DMS153 (cell line): ENCODE data around the gene KIF18B.
A peak's percentile ranks its signal among the peaks of the same experiment; 100 is the strongest.

Experiments
- DNase-seq: peaks from one replicate; lab custom pipeline; 2025; lab: John Stamatoyannopoulos, UW

The KIF18B gene

GRCh38 chr17:44940317-44940716 lies 7.3 kb downstream of the KIF18B start:
- no peak for DNase-seq

- DNase-seq: no peak
Observed at GRCh38 chr17:44935116-44935515, 12.5 kb downstream of the KIF18B start.

GRCh38 chr17:44934745-44935105 lies 12.8 kb downstream of the KIF18B start:
- no peak for DNase-seq

- no peak for DNase-seq
Observed at GRCh38 chr17:44933824-44934744, 13.5 kb downstream of the KIF18B start.

GRCh38 chr17:44932787-44933097 lies 14.8 kb downstream of the KIF18B start:
- no peak for DNase-seq

DNA sequence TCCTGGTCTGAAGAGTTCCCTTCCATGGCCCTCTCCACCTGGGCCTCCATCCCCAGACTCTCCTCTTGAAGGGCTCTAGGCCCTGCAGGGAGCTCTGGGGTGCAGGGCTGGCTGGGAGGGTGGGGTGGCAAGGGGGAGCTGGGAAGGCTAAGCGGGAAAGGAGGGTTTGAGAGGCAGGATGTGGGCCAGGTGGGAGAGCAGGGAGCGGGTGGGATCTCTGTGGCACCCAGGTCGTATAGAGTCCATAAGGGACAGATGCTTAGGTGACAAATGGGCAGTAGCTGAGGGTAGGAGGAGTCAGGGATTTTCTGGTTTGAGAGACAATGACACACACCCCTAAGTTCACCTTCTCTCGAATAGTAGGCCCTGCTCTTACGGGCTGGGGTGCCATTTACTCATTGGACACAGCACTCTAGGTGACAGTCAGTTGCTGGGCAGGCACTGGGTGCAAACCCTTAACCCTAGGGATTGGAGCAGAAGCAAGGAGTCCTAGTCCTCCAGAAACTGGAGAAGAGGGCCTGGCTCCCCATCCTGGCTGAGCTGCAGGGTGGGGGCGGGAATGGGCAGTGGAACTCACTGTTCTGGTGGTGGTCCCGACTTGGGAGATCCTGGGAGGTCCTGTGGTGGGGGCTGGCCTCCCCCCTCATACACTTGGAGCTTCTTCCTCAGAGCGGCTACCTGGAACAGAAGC lies 15.3 kb downstream of the KIF18B start:
- no peak for DNase-seq

DNA sequence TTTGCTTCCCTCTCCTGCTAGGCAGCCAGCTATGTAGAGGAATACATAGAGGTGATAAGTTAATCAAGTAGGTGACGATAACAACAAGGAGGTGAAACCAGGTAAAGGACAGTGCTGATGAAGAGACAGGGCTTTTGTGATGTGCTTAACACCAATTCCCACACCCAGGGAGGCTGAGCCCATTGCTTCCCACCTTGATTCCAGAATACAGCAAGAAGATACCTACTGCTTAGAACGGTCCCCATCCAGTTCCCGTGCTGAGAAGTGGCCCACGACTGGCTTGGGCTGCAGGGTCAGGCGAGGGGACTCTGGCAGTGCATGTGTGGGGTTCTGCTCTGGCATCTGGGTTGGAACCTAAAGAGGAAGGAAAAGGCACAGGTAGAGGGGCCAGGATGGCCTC lies 16.2 kb downstream of the KIF18B start:
- DNase-seq: no peak

DNA sequence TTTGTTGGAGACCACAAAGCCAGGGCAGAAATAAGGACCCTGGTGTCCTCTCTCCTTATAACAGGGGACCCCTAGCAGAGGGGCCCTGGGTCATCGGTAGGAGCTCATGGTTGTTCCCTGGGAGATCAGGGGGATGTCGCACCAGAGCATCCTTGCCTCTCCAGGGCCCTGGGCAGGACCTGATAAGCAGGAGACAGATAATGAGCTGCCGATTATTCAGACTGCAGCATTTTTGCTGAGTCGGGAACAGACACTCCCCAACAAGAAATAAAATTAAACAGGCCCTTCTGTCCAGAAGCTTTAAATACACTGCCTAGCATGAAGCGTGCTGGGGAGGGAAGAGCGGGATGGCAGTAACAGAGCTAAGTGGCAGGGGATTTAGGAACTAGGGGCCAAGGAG lies 16.9 kb downstream of the KIF18B start:
- no peak for DNase-seq

DNA sequence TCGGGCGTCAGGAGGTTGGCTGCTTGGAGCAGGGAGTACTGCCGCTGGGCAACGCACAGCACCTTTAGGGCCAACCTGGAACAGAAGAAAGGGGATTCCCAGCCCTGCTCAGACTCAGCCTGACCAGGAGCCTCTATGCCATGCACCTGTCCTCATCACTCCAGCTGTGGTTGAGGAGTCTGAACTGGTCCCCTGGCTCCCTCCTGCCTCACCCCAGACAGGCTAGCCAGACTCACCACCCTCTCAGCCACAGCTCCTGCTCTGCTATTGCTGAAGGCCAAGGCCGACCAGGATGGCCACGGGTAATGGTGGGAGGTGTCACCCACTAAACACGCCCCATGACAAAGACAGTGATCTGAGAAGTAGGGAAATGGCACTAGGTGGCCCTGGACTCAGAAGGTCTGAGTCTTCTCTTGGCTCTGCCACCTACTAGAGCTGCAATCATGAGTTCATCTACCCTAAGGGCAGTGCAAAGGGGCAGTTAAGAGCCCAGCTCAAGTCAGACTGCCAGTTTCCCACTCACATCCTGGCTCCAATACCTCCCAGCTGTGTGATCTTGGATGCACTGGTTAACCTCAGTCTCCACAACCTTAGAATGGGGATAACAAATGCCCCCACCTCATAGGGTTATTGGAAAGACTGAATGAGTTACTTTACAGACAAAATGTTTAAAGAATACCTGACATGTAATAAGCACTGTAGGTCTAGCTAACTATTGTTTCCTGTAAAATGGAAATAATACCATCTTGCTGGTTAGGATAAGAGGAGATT lies 18.4 kb downstream of the KIF18B start:
- DNase-seq: no peak

- no peak for DNase-seq
Observed at GRCh38 chr17:44928136-44928535, 19.4 kb downstream of the KIF18B start.

DNA sequence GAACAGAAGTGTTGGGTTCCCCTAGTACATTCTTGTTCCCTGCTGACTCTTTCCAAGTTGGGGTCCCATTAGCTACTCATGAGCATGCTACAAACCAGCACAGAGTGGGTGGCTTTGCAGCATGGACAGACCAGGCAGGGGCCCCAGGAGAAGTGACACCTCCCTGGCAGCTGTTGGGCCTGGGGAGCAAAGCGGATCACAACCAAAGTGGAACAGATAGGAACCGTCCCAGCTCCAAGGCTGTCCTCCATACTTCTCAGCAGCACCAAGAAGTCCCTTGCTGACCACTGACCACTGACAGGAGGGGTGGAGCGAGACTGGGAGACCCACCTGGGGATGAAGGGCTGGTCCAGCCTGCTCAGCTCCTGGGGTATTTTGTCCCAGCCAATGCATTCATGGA lies 19.9 kb downstream of the KIF18B start:
- no peak for DNase-seq

DNA sequence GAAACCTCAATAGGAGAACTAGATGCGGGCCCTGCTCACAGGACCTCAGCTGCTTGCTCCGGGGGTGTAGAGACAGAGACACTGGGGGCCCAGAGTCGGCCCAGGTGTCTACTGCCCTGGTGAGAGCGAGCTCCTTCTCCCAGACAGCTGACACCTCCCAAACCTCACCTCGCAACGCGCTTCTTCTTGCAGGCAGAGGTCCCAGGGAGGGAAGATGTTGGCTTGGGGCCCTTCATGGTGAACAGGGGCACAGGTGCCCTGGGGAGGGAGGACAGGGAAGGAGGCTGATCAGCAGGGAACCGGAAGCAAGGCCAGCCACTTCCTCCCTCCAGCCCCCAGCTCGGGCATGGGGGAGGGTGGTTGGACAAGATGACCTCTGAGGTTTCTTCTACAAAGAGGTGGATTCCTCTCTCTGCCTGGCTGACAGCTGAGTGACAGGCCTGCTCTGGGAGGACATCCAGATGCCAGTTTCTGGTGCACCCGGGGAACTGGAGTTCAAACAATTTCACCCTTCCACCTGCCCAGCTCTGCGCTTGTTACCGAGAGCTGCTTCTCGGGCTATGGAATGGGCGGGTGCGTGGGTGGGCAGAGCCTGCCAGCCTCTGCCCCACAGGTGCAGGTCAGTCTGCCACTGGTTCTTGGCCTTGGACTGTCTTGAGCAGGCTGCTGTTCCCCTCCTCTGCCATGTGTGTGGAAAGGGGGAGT lies 20.6 kb downstream of the KIF18B start:
- DNase-seq: no peak

- no peak for DNase-seq
Observed at GRCh38 chr17:44925731-44926697, 21.6 kb downstream of the KIF18B start.

DNA sequence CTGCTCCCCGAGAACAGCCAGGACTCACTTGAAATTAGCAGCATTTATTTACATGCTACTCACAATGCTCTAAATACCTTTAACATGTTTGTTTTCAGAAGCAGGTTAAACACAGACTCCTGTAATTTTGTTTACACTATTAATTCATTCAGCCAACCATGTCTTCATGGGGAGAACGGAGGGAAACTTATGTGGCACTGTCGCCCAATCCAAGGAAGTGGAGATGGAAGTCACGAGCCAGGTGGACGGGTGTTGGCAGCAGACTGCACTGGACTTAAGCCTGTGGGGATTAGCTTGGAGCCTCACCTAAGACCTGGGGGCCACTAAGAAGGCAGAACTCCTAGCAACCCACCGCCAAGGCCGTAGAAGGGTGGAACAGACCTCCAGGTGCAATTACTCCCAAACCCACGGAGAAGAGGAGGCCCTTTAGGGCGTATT lies 23.4 kb downstream of the KIF18B start:
- no peak for DNase-seq

GRCh38 chr17:44922746-44923470 lies 24.7 kb downstream of the KIF18B start:
- DNase-seq: no peak

DNA sequence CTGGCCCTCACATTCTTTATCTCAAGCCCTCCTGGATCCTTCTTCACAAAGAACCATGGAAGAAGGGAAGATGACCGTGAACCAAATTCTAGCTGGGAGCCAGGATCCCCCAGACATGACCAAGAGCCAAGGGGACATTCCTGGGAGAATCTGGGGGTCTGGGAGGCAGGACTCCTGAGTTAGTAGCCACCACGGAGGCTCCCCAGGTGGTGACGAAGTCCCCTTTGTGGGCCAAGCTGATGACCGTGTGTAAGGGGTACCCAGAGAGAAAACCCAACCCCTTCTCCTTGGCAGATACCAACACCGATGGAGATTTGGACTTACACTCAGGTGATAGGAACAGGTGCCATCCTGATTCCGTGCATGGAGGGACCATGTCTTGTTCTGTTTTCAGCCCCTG lies 25.4 kb downstream of the KIF18B start:
- no peak for DNase-seq

DNA sequence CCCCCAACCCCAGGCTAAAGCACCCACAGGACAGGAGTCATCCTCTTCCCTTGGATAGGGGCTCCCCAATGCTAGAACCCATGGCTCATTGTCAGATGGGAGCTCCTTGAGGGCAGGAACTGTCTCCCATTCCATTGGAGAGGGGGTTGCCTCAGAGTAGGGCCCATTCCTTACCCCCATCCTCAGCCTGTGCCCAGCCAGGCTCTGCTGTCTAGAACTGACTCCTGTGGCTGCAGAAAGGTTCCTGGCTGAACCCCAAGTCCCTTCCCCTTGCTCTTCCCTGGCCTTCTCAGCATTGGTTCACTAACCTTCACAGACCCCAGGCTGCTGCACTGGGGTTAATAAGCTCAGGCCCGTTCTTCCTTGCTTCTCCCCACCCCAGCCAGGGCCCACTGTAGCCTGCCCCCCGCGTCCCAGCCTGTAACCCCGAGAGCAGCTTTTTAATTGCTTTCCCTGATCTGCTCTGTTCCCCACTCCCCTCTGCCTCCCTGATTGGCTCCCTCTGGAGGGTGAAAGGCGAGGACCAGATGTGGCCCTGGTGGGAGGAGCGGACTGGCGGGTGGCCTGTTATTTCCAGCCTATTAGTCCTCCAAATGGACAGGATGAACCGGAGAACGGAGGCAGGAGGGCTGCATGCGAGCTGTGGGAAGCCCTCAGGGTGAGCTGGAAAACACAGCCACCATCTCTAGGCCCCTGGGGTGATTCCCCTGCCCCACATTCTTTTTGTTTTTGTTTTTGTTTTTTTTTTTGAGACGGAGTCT lies 26.3 kb downstream of the KIF18B start:
- DNase-seq: no peak

DNA sequence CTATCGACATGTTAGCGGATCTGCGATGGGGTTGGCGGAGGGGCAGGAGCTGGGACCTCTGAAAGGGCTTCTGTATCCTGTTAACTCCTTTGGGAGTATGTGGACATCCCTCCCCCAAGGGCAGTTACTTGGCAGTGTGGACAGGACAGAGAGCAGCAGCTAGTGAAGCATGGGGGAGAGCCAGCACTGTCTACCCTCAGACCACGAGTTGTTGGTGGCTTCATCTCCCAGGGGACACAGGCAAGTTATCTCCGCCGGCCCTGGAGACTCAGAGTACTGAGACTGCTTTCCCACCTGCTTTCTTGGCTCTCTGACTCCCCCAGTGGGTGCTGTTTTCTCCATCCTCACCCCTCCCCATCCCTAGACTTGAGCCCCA lies 27.0 kb downstream of the KIF18B start:
- DNase-seq: no peak

- DNase-seq: peak; percentile 57
Observed at GRCh38 chr17:44919885-44920564, 27.5 kb downstream of the KIF18B start.
